NOMO-1 (cell line): ENCODE results near the gene WDFY4.

Experiments used
- DNase-seq, 2 experiments: peaks; one replicate each; lab custom pipeline; 2025; ENCODE audit not compliant: unreplicated experiment in 2 of 2; lab: John Stamatoyannopoulos, UW

WDFY4 gene

GRCh38 chr10:49000437-49001398, 316.0 kb downstream of the WDFY4 start:
- DNase-seq = no peak

- no peak for DNase-seq
Measured at GRCh38 chr10:49001402-49001801, 316.7 kb downstream of the WDFY4 start.

DNA sequence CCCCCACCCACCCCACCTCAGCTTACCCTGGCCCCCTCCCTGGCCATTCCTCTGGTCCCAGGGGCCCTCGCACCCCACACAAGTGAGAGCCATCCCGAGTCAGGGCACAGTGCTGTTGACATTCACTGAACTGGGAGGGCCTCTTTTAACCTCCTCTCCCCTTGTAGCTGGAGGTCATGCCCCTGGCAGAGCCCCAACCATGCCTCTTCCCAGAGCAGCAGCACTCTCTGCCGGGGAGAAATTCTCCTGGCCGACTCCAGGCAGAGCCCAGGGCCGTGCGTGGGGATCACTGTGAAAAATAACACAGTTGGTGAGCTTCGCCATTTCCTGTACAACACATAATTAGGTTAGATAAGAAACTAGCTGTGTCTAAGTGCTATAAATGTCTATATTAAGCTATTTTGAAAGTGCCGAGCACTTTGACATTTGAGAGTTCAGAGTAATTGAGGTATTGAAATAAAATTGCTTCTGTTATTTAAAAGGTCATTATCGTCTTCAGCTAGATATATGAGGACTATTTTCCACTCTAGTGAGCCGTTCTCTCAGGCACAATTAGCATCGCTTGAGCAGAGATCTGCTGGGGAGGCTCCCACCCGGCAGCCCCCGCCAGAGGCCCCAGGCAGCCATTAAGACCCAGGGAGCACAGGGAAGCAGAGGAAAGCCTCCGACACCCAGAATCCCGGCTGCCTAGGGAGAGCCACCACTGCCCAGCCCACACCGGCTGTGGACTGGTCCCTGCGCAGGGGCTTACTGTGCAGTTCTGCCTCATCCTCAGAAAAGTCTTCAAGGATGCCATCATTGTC, 317.4 kb downstream of the WDFY4 start:
- no peak for DNase-seq

GRCh38 chr10:49005270-49005669, 320.6 kb downstream of the WDFY4 start:
- no peak for DNase-seq

DNA sequence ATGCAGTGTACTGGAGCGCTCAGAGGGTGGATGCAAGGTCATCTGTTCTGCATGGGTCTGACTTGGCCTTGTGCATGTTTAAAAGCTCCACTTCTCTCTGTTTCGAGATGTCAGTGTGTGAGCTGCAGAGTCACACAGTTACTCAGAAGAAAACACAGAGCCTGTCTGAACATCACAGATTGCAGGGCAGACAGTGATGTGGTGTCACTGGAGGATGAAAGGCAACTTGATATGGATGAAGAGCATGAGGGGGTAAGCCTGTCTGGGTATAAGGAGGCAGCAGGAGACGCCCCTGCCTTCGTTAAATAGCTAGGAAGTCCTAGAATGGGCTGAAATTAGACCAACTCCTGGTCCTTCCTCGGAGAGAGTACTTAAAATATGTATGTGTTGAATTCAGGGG, 322.5 kb downstream of the WDFY4 start:
- no peak for DNase-seq

GRCh38 chr10:49008091-49008490, 323.4 kb downstream of the WDFY4 start:
- no peak for DNase-seq

DNA sequence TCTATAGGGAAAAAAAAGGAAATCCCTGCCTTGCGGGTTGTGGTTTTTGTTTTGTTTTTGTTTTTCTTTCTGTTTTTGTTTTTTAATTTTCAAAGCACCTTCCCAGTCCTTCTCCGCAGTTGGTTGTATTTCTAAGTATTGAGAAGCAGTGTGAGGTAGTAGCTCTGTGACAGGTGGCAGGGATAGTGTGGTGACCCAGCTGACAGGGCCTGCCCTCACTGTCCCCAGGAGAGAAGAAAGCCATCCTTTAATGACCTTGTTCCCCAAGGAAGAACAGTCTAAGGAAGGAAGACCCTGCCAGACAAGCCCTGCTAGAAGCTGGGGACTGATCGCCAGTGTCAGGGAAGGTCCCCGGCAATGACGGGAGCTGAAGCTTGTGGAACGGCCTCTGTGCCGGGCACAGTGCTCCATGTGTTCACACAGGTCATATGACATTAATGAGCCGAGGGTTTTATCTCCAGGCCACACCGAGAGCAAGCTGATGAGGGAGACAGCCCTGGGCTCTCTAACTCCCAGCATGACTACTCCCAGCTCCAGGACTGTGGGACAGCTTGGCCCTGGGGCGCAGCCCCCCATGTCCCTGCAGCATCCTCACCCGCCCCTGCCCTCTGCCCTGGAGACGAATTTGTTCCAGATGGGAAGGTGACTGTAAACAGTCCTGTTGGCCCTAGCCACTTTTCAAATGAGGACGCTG, 324.0 kb downstream of the WDFY4 start:
- no peak for DNase-seq

DNA sequence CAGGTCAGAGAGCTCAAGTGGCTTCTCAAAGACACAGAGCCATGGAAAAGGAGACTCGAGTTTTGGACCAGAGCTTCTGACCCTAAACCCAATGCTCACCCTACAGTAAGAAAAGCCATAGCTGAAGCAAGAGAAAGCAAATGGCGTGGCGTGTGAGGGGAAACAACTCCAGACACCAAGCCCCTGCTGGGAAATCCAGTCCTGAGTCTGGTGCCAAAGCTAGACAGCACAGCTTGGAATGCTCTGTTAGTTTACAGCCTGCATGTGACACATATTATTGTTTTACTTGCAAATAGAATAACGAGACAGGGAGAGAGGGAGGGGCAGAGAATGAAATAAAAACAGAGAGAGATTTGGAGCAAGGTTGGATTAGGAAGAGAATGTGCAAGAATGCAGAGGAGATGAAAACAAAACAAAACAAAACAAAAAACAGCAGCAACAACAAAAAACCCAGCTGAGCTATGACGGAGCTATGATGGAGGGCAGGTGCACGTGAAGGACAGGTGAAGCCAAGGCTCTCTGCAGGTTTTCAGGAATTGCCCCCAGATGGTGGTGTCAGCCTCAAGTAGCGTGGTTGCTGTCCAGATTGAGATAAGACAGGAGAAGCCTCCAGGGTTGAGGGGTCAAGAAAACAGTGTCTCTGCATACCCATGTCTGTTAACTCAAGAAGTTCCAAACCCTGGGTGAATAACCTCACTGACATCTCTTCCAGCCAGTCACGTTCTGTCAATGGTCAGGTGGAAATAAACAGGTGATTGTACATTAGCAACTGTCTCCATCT, 324.7 kb downstream of the WDFY4 start:
- no peak for DNase-seq

DNA sequence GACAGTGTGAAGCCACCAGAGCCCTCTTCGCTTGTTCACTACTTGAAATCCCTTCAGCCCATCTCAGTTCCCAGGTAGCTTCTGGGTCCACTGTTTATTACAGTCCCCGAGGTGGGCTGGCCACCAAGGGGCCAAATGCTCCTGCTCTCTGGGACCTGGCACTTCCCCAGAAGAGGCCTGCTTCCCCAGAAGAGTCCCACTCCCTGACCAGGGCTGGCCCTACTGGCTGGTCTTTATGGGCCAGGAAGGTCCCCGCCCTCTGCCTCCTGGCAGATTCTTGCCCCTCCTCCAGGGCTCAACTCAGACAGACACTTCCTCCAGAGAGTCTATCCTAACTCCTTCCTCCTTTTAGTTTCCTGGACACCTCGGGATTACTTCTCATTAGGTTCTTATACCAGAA, 325.6 kb downstream of the WDFY4 start:
- no peak for DNase-seq

DNA sequence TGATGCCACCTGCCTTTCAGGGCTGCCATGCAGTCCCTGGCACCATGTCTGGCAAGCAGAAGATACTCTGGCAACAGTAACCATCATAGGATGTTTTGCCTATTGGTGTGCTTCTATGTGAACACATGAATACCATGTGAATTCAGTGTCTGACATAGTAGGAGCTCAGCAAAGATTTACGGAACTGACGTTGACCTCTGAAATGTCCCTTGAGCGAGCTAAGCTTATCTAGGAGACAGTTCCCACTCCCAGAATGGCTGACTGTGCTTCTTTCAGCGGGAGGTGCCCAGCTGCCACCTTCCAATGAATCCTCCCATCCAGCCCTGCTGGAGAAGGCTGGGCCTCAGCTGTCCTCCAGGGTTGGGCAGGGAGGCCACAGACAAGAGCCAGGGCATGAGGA, 326.2 kb downstream of the WDFY4 start:
- DNase-seq = no peak

DNA sequence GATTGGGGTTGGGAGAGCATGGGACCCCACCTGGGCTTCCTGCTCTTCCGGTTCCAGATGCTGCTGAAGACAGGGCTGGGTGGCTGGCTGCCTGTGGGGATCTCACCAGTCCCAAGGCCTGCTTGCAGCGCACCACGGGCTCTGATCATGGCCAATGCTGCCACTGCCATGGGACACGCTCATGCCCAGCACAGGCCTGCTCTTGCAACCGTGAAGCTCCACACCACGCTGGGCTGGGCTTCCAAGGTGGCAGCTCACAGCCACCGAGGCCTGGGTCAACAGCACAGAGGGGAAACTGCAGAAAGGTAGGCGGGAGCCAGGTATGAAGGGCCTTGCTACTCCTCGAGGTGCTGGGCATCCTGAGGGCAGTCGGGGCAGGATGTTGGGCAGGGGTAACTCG, 327.1 kb downstream of the WDFY4 start:
- DNase-seq = no peak

GRCh38 chr10:49012603-49013002, 327.9 kb downstream of the WDFY4 start:
- no peak for DNase-seq

- no peak for DNase-seq
Measured at GRCh38 chr10:49015700-49016099, 331.0 kb downstream of the WDFY4 start.

DNA sequence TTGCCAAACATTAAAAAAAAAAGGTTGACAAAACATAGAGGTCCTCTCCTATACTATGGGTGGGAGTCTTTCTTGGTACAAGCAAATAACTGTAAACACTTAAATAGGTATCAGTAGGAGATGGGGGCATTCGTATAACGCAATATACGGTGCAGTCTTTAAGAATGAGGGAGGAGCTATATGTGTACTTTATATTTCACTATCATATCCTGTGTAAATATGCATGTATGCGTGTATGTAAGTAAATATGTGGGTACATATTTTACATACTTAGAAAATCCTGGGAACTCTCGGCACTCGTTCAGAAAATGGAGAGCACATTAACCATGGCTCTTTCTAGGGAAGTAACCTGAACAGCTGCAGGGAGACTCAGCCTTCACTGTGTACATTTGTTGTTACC, 337.0 kb downstream of the WDFY4 start:
- DNase-seq = no peak

DNA sequence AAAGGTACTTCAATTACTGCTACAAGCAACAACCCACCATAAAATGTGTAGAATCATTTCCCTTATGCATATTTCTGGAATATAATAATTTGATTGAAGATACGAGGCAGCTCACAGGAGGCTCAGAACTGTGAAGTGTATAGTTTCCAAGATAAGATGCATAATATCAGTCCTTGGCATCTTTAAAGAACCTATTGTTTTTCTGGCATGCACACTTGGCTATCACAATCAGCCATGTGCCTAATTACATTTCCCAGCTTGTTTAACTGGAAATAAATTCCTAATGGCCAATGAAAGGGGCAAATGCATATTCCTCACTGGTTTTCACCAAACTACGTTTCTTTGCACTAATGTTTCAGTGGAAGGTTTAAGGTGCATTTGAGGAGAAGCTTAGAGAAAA, 338.4 kb downstream of the WDFY4 start:
- DNase-seq = no peak

GRCh38 chr10:49023752-49024151, 339.1 kb downstream of the WDFY4 start:
- DNase-seq = no peak

DNA sequence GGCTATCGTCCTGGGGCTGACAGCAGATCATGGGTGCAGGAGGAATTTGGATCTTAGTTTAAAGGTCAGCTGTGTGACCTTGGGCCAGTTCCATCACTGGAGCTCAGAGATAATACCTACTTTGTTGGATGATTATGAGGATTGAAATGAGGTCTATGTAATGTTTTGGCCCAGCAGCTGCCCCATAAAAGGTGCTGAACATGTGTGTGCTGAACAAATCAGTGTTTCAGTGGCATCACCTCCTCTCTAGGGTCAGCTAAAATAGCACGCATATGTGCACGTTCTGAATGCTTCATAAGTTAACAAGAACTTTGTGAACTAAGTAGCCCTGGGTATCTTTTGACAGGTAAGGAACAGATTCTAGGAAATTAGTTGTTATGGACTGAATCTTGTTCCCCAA, 339.8 kb downstream of the WDFY4 start:
- DNase-seq = no peak

DNA sequence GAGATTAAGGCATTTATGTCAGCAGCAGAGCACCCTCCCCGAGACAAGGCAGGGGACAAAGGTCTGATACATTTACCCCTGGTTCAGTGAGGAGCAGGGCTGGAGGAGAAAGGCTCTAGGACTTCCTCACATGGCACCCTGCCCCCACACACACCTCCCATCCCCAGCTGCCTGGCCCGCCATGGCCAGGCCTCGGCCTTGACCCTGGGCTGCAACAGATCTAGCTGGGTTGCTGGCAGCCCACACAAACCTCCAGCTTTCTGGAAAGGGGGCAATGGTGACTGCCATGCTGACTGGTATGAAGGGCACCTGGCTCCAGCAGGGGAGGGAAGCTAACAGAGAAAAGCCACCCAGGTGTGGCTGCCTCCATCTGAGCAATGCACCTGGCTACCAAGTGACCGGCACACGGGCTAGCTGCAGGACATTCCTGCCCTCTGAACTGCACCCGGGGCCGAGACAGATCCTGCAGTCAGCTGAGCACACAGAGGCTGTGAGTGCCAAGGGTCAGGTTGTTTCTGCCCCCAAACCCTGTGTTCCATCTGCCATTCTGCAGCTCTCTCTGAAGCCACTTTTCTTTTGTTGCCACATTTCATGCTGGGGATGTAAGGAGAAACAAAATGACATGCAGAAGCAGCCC, 340.8 kb downstream of the WDFY4 start:
- DNase-seq = no peak

GRCh38 chr10:49028639-49029038, 344.0 kb downstream of the WDFY4 start:
- DNase-seq = no peak

- no peak for DNase-seq
Measured at GRCh38 chr10:49029666-49030065, 345.0 kb downstream of the WDFY4 start.
